ENCODE data around the gene SYT17. TPM values are rescaled to one million over a fixed set of nuclear protein-coding genes. Genes with fewer than 3 reads are reported as not detected.

Gene SYT17
- total and polyA plus RNA-seq, 8 donors, result 2.0 to 11.4 (median 2.7) TPM

DNA sequence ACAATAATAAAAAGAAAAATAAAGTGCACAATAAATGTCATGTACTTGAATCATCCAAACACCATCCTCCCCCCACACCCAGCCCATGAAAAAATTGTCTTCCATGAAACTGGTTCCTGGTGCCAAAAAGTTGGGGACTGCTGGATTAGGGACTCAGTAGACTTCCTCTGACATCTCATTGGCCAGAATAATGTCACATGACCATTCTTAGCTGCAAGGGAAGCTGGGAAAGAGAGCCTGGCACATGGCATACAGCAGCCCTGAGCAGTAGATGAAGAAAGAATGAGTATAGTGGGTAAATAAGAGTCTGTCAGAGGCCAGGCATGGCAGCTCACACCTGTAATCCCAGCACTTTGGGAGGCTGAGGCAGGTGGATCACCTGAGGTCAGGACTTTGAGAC is 41.7 kb upstream of the SYT17 start:
- Histone ChIP-seq H3K4me3 (no peak overlapping the region), H3K9me3 (no peaks in the 10 kb centered on the region), H3K27me3 (no peaks in the 10 kb centered on the region), H3K27ac (no peak overlapping the region), H3K36me3 (no peaks in the 10 kb centered on the region), H3K4me1 (peaks cover 3 to 4% (median 4%) of the 10 kb centered on the region in 3 donors)
- TF ChIP-seq, protein P1, sequence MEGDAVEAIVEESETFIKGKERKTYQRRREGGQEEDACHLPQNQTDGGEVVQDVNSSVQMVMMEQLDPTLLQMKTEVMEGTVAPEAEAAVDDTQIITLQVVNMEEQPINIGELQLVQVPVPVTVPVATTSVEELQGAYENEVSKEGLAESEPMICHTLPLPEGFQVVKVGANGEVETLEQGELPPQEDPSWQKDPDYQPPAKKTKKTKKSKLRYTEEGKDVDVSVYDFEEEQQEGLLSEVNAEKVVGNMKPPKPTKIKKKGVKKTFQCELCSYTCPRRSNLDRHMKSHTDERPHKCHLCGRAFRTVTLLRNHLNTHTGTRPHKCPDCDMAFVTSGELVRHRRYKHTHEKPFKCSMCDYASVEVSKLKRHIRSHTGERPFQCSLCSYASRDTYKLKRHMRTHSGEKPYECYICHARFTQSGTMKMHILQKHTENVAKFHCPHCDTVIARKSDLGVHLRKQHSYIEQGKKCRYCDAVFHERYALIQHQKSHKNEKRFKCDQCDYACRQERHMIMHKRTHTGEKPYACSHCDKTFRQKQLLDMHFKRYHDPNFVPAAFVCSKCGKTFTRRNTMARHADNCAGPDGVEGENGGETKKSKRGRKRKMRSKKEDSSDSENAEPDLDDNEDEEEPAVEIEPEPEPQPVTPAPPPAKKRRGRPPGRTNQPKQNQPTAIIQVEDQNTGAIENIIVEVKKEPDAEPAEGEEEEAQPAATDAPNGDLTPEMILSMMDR (IDR thresholded peaks at IDR 0.05), result no peak
- FAIRE-seq (no peak), DNase-seq (no peak), ATAC-seq (no peak)
- intact Hi-C loops (cut with DNase I), result no loop called here

DNA sequence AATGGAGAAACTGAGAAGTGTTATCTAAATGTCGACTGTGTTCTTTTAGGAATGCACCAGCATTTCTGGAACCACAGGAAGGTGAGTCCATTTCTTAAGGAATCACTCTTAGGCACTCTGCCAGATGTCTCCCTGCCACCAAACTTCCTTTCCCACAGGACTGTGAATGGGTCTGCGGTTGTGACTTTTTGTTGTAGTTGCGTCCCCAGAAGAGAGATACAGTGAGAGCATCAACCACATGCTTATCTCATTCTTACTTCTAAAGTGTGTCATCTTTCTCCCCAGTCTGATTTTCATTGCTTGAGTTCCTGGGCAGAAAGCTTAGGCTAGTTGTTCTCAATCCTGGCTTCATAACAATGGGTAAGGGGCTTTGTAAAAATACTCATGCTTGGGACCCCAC is 40.8 kb upstream of the SYT17 start:
- no peaks in the 10 kb centered on the region for H3K4me1 ChIP-seq
- no peak overlapping the region for H3K27ac ChIP-seq
- TF ChIP-seq, protein P1 (IDR thresholded peaks at IDR 0.05), result no peak
- H3K27me3 ChIP-seq, result no peaks in the 10 kb centered on the region
- 88 to 89% methylated on average over 3 of the region's 3 CpGs for WGBS, 2 donors
- no peaks in the 10 kb centered on the region for H3K9me3 ChIP-seq
- ATAC-seq (no peak), DNase-seq (no peak), FAIRE-seq (no peak)
- no peak overlapping the region for H3K4me3 ChIP-seq
- no peaks in the 10 kb centered on the region for H3K36me3 ChIP-seq
- intact Hi-C loops (cut with DNase I), result no loop called here

DNA sequence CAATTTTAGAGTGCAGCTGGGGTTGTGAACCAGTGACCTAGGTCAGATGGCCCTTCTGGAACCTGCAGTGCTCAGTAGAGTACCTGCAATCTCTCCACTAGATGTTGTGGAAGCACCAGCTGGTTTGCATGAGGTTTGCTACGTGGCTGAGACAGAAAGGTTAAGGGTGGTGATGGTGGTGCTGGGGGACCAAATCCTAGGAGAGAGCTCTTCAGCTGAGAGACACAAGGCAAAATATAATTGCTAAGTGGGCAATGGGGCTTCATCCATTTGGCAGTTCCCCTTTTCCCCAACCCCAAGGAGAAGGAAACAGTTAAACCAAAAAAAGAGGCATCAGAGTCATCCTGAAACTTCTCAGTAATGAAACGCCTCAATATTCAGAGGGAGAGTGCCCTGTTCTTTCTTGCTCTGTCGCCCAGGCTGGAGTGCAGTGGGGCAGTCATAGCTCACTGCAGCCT is 40.3 kb upstream of the SYT17 start:
- WGBS, 2 donors, result 82% methylated on average over 3 of the region's 3 CpGs
- FAIRE-seq (no peak), ATAC-seq (no peak), DNase-seq (no peak)
- no peaks in the 10 kb centered on the region for H3K9me3 ChIP-seq
- TF ChIP-seq, protein P1 (IDR thresholded peaks at IDR 0.05), result no peak
- no peak overlapping the region for H3K27ac ChIP-seq
- no peaks in the 10 kb centered on the region for H3K4me1 ChIP-seq
- no peak overlapping the region for H3K4me3 ChIP-seq
- intact Hi-C loops (cut with DNase I), result no loop called here
- no peaks in the 10 kb centered on the region for H3K27me3 ChIP-seq
- H3K36me3 ChIP-seq, result no peaks in the 10 kb centered on the region

DNA sequence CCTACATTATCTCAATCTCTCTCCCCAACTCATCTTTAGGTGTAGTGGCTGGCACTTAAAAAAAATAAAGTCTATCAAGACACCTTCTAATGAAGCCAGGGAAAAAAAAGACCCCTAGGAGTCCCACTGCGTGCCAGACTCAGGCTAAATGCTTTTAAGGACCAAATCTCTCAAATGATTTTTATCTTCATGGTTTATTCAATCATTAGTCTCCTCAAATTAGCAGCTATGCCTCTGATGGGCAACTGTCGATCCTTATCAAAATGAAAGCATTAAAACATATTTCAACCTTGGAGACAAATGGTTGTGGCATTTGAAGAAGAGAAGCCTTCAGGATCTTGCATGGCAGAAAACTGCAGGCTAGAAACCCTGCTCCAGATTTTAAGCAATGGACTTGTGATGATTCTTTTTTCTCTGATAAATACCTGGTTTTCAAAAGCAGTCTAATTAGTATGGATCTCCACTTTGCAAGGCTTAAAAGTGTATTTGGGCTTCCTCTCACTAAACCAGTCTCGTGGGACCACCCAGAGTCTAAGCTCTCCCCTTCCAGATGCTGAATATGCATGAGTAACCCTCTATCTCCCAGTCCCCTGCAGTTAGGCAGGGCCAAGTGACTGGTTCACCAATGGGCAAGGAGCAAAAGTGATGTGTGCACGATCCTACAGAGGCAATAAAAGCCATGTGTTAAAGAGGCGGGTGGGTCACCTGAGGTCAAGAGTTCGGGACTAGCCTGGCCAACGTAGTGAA is 39.4 kb upstream of the SYT17 start:
- FAIRE-seq, result no peak
- ATAC-seq, result no peak

DNA sequence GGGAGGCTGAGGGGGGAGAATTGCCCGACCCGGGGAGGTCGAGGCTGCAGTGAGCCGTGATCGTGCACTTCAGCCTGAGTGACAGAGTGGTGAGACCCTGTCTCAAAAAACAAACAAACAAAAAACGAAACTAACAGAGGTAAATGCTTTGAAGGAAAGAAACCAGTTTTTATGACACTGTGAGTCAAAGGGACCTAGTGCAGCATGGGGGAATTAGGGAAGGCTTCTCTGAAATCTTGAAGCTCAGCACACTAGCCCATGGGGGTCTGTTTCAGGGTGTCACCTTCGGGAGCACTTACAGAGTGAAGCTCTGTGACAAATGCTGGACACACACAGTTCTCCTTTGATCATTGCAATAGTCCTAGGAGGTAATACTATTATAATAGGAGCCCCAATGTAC is 37.7 kb upstream of the SYT17 start:
- intact Hi-C loops (cut with DNase I), result no loop called here
- H3K4me3 ChIP-seq, result no peak overlapping the region
- WGBS, 2 donors, result 77 to 80% methylated on average over 7 of the region's 7 CpGs
- DNase-seq, result no peak
- no peaks in the 10 kb centered on the region for H3K4me1 ChIP-seq
- H3K27me3 ChIP-seq, result no peaks in the 10 kb centered on the region
- TF ChIP-seq, protein P1 (IDR thresholded peaks at IDR 0.05), result no peak
- H3K27ac ChIP-seq, result peak overlapping the region in 2 of 4 donors; percentile 38 to 61
- peak in 1 of 4 donors; percentile 6 for ATAC-seq
- no peak for FAIRE-seq
- no peaks in the 10 kb centered on the region for H3K36me3 ChIP-seq
- H3K9me3 ChIP-seq, result no peaks in the 10 kb centered on the region

More for the DNA sequence above, 39.4 kb upstream of the SYT17 start:
- Histone ChIP-seq H3K4me1 (no peaks in the 10 kb centered on the region), H3K36me3 (no peaks in the 10 kb centered on the region), H3K9me3 (no peaks in the 10 kb centered on the region), H3K27ac (no peak overlapping the region), H3K27me3 (no peaks in the 10 kb centered on the region), H3K4me3 (no peak overlapping the region)
- TF ChIP-seq, protein P1 (IDR thresholded peaks at IDR 0.05), result no peak
- DNase-seq, result no peak
- intact Hi-C loops (cut with DNase I), result no loop called here
- WGBS, 2 donors, result 78 to 84% methylated on average over 7 of the region's 7 CpGs

Measured in pancreas (tissue), 10 donors.